A549 (cell line): ENCODE measurements around the gene ATP5ME. TPM values are rescaled to one million over a fixed set of nuclear protein-coding genes. Genes with fewer than 3 reads are reported as not detected.

Source experiments
- ATAC-seq, 2 experiments: fragments of 200-7000 bp in 1 of 2; fragments of >200 bp in 1 of 2; cut with Nextera tagmentation in 1 of 2; cut with Tn5 transposase in 1 of 2; 3 replicates each; pipeline versions ENCODE4 v1.8.0 to v1.9.1; 2018 to 2020; ENCODE audit warnings: mild to moderate bottlenecking in 1 of 2, moderate library complexity in 1 of 2
- CTCF ChIA-PET: fragments of 300-600 bp; sonication (Branson Sonifier 250); formaldehyde crosslinking; extraction: SDS; loops from one replicate; lab custom pipeline; 2021; ENCODE audit warnings: antibody characterized with exemption, inconsistent platforms; lab: Yijun Ruan, JAX
- POLR2A ChIA-PET: fragments of 350-600 bp; formaldehyde crosslinking; extraction: SDS; loops from one replicate; lab custom pipeline; 2021; ENCODE audit warnings: antibody characterized with exemption, inconsistent platforms; lab: Yijun Ruan, JAX
- DNase-seq, 2 experiments: peaks; one replicate each; pipeline versions ENCODE4 v3.0.0 to v3.0.0-alpha.2; 2011 to 2016; ENCODE audit warnings: low read depth in 1 of 2, low spot score in 1 of 2
- FAIRE-seq: peaks from 2 replicates; lab custom pipeline; 2011; peaks lifted over from hg19 to GRCh38; lab: Jason Lieb, UNC
- H3K27ac ChIP-seq, 2 experiments: fragments of >200 bp; sonication (Bioruptor Twin); formaldehyde crosslinking; 3 replicates each; pipeline ENCODE4 v1.5.1; 2016 to 2017
- H3K4me1 ChIP-seq: fragments of >200 bp; sonication (Bioruptor Twin); formaldehyde crosslinking; 3 replicates; pipeline ENCODE4 v1.6.1; 2016
- H3K4me2 ChIP-seq: fragments of >200 bp; sonication (Bioruptor Twin); formaldehyde crosslinking; 3 replicates; pipeline ENCODE4 v1.6.1; 2016
- H3K4me3 ChIP-seq: fragments of >200 bp; sonication (Bioruptor Twin); formaldehyde crosslinking; 3 replicates; pipeline ENCODE4 v1.5.1; 2016
- H3K9me3 ChIP-seq: fragments of >200 bp; sonication (Bioruptor Twin); formaldehyde crosslinking; 3 replicates; pipeline ENCODE4 v1.6.1; 2016
- BCL3 ChIP-seq: fragments of >200 bp; sonication (Bioruptor Twin); formaldehyde crosslinking; IDR thresholded peaks from 3 replicates; pipeline ENCODE4 v1.6.1; 2016
- CHD2 ChIP-seq: fragments of 150-350 bp; IDR thresholded peaks from 2 replicates; pipeline ENCODE4 v1.6.1; 2014; ENCODE audit warnings: low read length; ENCODE audit not compliant: partially characterized antibody
- CHD4 ChIP-seq: fragments of 200-600 bp; sonication (generic); IDR thresholded peaks from 2 replicates; pipeline ENCODE4 v1.6.1; 2016; ENCODE audit warnings: antibody characterized with exemption, mild to moderate bottlenecking, borderline replicate concordance
- EHMT2 ChIP-seq: fragments of 200-600 bp; sonication (generic); IDR thresholded peaks from 2 replicates; pipeline ENCODE4 v1.6.1; 2016; ENCODE audit warnings: antibody characterized with exemption, low read depth, mild to moderate bottlenecking, moderate library complexity
- ELK1 ChIP-seq: fragments of 150-350 bp; IDR thresholded peaks from 2 replicates; pipeline ENCODE4 v1.6.1; 2014; ENCODE audit warnings: low read depth, mild to moderate bottlenecking, low read length
- HDAC2 ChIP-seq: fragments of 200-600 bp; sonication (generic); IDR thresholded peaks from 2 replicates; pipeline ENCODE4 v1.6.1; 2016
- HES2 ChIP-seq: fragments of >200 bp; sonication (Bioruptor Twin); formaldehyde crosslinking; IDR thresholded peaks from 2 replicates; pipeline ENCODE4 v1.6.1; 2016
- HOXA7 ChIP-seq: fragments of 250-450 bp; sonication (Bioruptor Pico); IDR thresholded peaks from 2 replicates; pipeline ENCODE4 v1.5.0; 2020; ENCODE audit warnings: mild to moderate bottlenecking, moderate library complexity
- JUNB ChIP-seq: fragments of >200 bp; sonication (Bioruptor Twin); formaldehyde crosslinking; IDR thresholded peaks from 2 replicates; pipeline ENCODE4 v1.6.1; 2016
- KDM1A ChIP-seq: fragments of 200-600 bp; sonication (generic); IDR thresholded peaks from 2 replicates; pipeline ENCODE4 v1.6.1; 2016; ENCODE audit warnings: low read depth, mild to moderate bottlenecking
- NR3C1 ChIP-seq: fragments of >200 bp; sonication (Bioruptor Twin); formaldehyde crosslinking; IDR thresholded peaks from 3 replicates; pipeline ENCODE4 v1.6.1; 2017
- PHF8 ChIP-seq: fragments of 200-600 bp; sonication (generic); IDR thresholded peaks from 2 replicates; pipeline ENCODE4 v1.6.1; 2016; ENCODE audit warnings: low read depth, mild to moderate bottlenecking, antibody characterized with exemption, moderate library complexity, borderline replicate concordance
- RAD21 ChIP-seq, 2 experiments: fragments of >200 bp in 1 of 2; sonication (Bioruptor Twin) in 1 of 2; formaldehyde crosslinking in 1 of 2; IDR thresholded peaks in 1 of 2; conservative IDR thresholded peaks in 1 of 2; 2 replicates in 1 of 2; 3 replicates in 1 of 2; pipeline ENCODE4 v1.6.1; 2012 to 2018; ENCODE audit warnings: inconsistent platforms in 1 of 2
- RFX5 ChIP-seq: fragments of 450-650 bp; IDR thresholded peaks from 2 replicates; pipeline ENCODE4 v1.7.1; 2014; ENCODE audit warnings: antibody characterized with exemption, mild to moderate bottlenecking, moderate library complexity
- TFCP2L1 ChIP-seq: fragments of 250-450 bp; sonication (Bioruptor Pico); IDR thresholded peaks from 2 replicates; pipeline ENCODE4 v1.5.0; 2021; ENCODE audit warnings: mild to moderate bottlenecking
- TP53 ChIP-seq: fragments of 250-450 bp; sonication (Bioruptor Pico); IDR thresholded peaks from 2 replicates; pipeline ENCODE4 v1.5.0; 2021; ENCODE audit warnings: mild to moderate bottlenecking, moderate library complexity
- USF2 ChIP-seq: fragments of 450-650 bp; IDR thresholded peaks from 2 replicates; pipeline ENCODE4 v1.6.1; 2014; ENCODE audit warnings: antibody characterized with exemption
- ZSCAN20 ChIP-seq: fragments of 250-450 bp; sonication (Bioruptor Pico); IDR thresholded peaks from 2 replicates; pipeline ENCODE4 v1.8.0; 2022; ENCODE audit warnings: mild to moderate bottlenecking, moderate library complexity
- WGBS: methylation state at CpG from one replicate; pipeline ENCODE4 v1.1.6; 2017; ENCODE audit errors: missing lambda C conversion rate; 5-methylcytosine and 5-hydroxymethylcytosine counted together
- polyA plus RNA-seq, 4 experiments: library from polyadenylated mRNA; depleted of rRNA in 3 of 4; stranded (reverse); fragments of >200 nt; fragmentation: RNase III in 1 of 4; extraction: RNeasy Plus Mini Kit Qiagen cat#74134 plus additional on column Dnase treatment in 1 of 4; gene quantifications; 2 replicates in 3 of 4; 3 replicates in 1 of 4; pipeline ENCODE4 v1.2.3, GENCODE V29; 2011 to 2017
- TF ChIP-seq, protein P1 (sequence below): fragments of 250-450 bp; sonication (Bioruptor Pico); IDR thresholded peaks from 2 replicates; pipeline ENCODE4 v1.5.0; 2020; ENCODE audit warnings: low read depth, mild to moderate bottlenecking, moderate library complexity

Gene ATP5ME
- polyA plus RNA-seq, 2 of the 4 experiments (the other 2 are of a cell fraction), result 198 to 659 TPM

GRCh38 chr4:664713-665231, 9.3 kb downstream of the ATP5ME start (continued):
- TF ChIP-seq RAD21 (conservative IDR thresholded peaks at IDR 0.05 in 1 of 2, IDR thresholded peaks at IDR 0.05 in 1 of 2) (no peak), CHD2 (no peak)

DNA sequence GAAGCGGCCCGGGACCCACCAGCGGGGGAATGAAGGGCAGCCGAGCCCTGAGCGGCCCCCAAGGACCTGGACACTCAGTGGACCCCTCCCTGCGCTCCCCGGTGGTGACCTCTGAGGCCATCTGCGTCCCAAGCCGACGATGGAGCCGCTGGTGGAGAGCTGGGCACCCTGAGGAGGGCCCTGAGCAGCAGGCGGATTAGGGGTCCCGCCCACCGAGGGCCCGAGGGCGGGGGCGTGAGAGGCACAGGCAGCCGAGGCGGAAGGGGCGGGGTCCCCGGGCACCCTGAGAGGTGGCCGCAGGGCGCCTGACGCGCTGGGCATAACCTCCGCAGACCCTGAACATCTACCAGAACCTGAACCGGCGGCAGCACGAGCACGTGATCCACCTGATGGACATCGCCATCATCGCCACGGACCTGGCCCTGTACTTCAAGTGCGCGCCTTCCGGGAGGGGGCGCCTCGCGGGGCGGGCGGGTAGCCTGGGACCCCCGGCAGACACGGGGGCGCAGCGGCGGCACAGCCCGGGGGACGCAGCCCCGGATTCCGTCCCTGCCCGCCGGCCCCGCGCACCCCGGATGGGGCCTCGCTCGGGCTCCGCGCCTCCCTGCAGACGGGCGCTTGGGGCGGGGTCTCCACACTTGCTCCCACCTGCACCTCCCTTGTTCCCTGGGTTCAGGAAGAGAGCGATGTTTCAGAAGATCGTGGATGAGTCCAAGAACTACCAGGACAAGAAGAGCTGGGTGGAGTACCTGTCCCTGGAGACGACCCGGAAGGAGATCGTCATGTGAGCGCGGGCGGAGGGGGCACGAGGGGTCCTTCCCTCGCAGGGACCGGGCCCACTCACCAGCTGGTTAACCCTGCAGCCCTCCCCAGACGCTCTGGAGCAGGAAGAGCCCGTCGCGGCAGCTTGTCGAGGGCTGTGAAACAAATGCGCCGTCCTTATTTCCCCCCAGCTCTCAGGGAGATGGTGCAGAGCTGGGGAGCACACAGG, 10.3 kb downstream of the ATP5ME start:
- no peaks in the 10 kb centered on the region; the same call in 2 of the 3 replicates for H3K9me3 ChIP-seq
- TF ChIP-seq BCL3, result no peak
- TF ChIP-seq, protein P1, sequence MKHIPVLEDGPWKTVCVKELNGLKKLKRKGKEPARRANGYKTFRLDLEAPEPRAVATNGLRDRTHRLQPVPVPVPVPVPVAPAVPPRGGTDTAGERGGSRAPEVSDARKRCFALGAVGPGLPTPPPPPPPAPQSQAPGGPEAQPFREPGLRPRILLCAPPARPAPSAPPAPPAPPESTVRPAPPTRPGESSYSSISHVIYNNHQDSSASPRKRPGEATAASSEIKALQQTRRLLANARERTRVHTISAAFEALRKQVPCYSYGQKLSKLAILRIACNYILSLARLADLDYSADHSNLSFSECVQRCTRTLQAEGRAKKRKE (CRISPR knock-in tag), result no peak
- no peak for TF ChIP-seq RFX5
- no peak for TF ChIP-seq HDAC2
- TF ChIP-seq KDM1A, result no peak
- no peak for TF ChIP-seq ZSCAN20 (CRISPR knock-in tag)
- ChIA-PET CTCF (no interaction called here), POLR2A (interaction anchor here (1.5 kb wide), 1 partner anchor 11 kb away, joined by 4 read pairs; the partner anchor contains the start of genes ATP5ME and MYL5)
- WGBS, result 29% methylated on average over 17 of the region's 80 CpGs
- H3K27ac ChIP-seq, result no peak overlapping the region
- DNase-seq, result no peak
- no peak for ATAC-seq
- H3K4me3 ChIP-seq, result no peak overlapping the region
- H3K4me1 ChIP-seq, result no peaks in the 10 kb centered on the region
- no peak overlapping the region for H3K4me2 ChIP-seq
- FAIRE-seq, result no peak

- Histone ChIP-seq H3K27ac (no peak overlapping the region), H3K4me1 (no peaks in the 10 kb centered on the region), H3K4me2 (no peak overlapping the region), H3K4me3 (no peak overlapping the region), H3K9me3 (no peaks in the 10 kb centered on the region; the same call in 2 of the 3 replicates)
- no peak for DNase-seq
- 17% methylated on average over 1 of the region's 20 CpGs for WGBS
- ATAC-seq, result no peak
- FAIRE-seq, result no peak
- ChIA-PET CTCF (no interaction called here), POLR2A (no interaction called here)
- TF ChIP-seq NR3C1, result no peak
- TF ChIP-seq ELK1, result no peak
- TF ChIP-seq USF2, result no peak
- TF ChIP-seq TFCP2L1 (CRISPR knock-in tag), result no peak
- TF ChIP-seq PHF8, result no peak
- no peak for TF ChIP-seq EHMT2
- TF ChIP-seq HES2, result no peak
- TF ChIP-seq HDAC2, result no peak
- TF ChIP-seq HOXA7 (CRISPR knock-in tag), result no peak
- TF ChIP-seq TP53 (CRISPR knock-in tag), result no peak
- TF ChIP-seq JUNB, result no peak
- no peak for TF ChIP-seq CHD4
These were observed 11.0 kb downstream of the ATP5ME start for GRCh38 chr4:663046-663437.
